ENCODE data around the gene HSPA1B. TPM values are rescaled to one million over a fixed set of nuclear protein-coding genes. Genes with fewer than 3 reads are reported as not detected.
"Not testable (repeated sequence)": the region's sequence is repeated elsewhere in the genome, so short reads cannot be mapped to it uniquely, and the experiment has no call there.

HSPA1B gene
- total RNA-seq, 1 experiment from 2014 or later: 131 TPM

DNA sequence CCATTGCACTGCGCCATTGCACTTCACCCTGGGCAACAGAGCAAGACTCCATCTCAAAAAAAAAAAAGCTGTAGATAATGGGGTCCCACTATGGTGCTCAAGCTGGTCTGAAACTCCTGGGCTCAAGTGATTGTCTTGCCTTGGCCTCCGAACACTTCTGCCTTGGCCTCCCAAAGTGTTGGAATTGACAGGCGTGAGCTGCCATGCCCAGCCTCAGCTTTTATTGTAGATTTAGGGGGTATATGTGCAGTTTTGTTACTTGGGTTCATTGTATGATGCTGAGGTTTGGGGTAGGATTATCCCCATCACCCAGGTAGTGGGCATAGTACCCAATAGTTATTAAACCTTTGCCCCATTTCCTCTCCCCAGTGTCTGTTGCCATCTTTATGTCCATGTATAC lies 11.4 kb downstream of the HSPA1B start:
- Histone ChIP-seq H3K4me1 (ENCODE audit: insufficient read depth, low read length, poor library complexity, severe bottlenecking) (peaks cover 16% of the 10 kb centered on the region), H3K27ac (ENCODE audit: low read depth, low read length, poor library complexity, severe bottlenecking) (no peak overlapping the region), H3K9me3 (ENCODE audit: low read depth, low read length, poor library complexity, severe bottlenecking) (no peaks in the 10 kb centered on the region), H3K27me3 (replicated peaks; ENCODE audit: insufficient read depth, low read depth, low read length, poor library complexity) (no peaks in the 10 kb centered on the region), H3K4me3 (ENCODE audit: low read depth, low read length, poor library complexity, severe bottlenecking) (peak overlapping the region; percentile 74), H3K36me3 (ENCODE audit: insufficient read depth, low read length, poor library complexity, severe bottlenecking) (peaks cover 54% of the 10 kb centered on the region)
- TF ChIP-seq, protein P1, sequence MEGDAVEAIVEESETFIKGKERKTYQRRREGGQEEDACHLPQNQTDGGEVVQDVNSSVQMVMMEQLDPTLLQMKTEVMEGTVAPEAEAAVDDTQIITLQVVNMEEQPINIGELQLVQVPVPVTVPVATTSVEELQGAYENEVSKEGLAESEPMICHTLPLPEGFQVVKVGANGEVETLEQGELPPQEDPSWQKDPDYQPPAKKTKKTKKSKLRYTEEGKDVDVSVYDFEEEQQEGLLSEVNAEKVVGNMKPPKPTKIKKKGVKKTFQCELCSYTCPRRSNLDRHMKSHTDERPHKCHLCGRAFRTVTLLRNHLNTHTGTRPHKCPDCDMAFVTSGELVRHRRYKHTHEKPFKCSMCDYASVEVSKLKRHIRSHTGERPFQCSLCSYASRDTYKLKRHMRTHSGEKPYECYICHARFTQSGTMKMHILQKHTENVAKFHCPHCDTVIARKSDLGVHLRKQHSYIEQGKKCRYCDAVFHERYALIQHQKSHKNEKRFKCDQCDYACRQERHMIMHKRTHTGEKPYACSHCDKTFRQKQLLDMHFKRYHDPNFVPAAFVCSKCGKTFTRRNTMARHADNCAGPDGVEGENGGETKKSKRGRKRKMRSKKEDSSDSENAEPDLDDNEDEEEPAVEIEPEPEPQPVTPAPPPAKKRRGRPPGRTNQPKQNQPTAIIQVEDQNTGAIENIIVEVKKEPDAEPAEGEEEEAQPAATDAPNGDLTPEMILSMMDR (conservative IDR thresholded peaks at IDR 0.05; ENCODE audit: low read depth, low read length): no peak
- BruUV-seq (replicated peaks): no TSS peak
- intact Hi-C loops (cut with micrococcal nuclease; ENCODE audit: unreplicated experiment): no loop called here
- DNase-seq (ENCODE audit: low spot score): no peak
- CTCF ChIA-PET: no interaction called here
- POLR2A ChIA-PET (ENCODE audit: low non-redundant PET): no interaction called here

GRCh38 chr6:31839779-31840126 lies 12.2 kb downstream of the HSPA1B start:
- CTCF ChIA-PET; H3K9me3 ChIP-seq (ENCODE audit: low read depth, low read length, poor library complexity, severe bottlenecking); intact Hi-C loops (cut with micrococcal nuclease; ENCODE audit: unreplicated experiment); H3K27ac ChIP-seq (ENCODE audit: low read depth, low read length, poor library complexity, severe bottlenecking); DNase-seq (ENCODE audit: low spot score); H3K4me3 ChIP-seq (ENCODE audit: low read depth, low read length, poor library complexity, severe bottlenecking); BruUV-seq (replicated peaks); H3K27me3 ChIP-seq (replicated peaks; ENCODE audit: insufficient read depth, low read depth, low read length, poor library complexity): not testable (repeated sequence)
- Histone ChIP-seq H3K36me3 (ENCODE audit: insufficient read depth, low read length, poor library complexity, severe bottlenecking) (peaks cover 54% of the 10 kb centered on the region), H3K4me1 (ENCODE audit: insufficient read depth, low read length, poor library complexity, severe bottlenecking) (peaks cover 12% of the 10 kb centered on the region)
- POLR2A ChIA-PET (ENCODE audit: low non-redundant PET): interaction anchor here (0.6 kb wide), 2 partner anchors 33 to 136 kb away, joined by 3 to 4 read pairs; partner anchors contain the start of gene LSM2

GRCh38 chr6:31842053-31842452 lies 14.5 kb downstream of the HSPA1B start:
- no peaks in the 10 kb centered on the region for H3K9me3 ChIP-seq (ENCODE audit: low read depth, low read length, poor library complexity, severe bottlenecking)
- no peak overlapping the region for H3K27ac ChIP-seq (ENCODE audit: low read depth, low read length, poor library complexity, severe bottlenecking)
- TF ChIP-seq EZH2 (IDR thresholded peaks at IDR 0.05; ENCODE audit: borderline replicate concordance, low read depth, low read length, poor library complexity, severe bottlenecking): no peak
- TF ChIP-seq, protein P1 (conservative IDR thresholded peaks at IDR 0.05; ENCODE audit: low read depth, low read length): no peak
- BruUV-seq (replicated peaks): no TSS peak
- H3K36me3 ChIP-seq (ENCODE audit: insufficient read depth, low read length, poor library complexity, severe bottlenecking): peaks cover 41% of the 10 kb centered on the region
- H3K4me3 ChIP-seq (ENCODE audit: low read depth, low read length, poor library complexity, severe bottlenecking): no peak overlapping the region
- POLR2A ChIA-PET (ENCODE audit: low non-redundant PET): no interaction called here
- CTCF ChIA-PET: interaction anchor here (0.7 kb wide), 1 partner anchor 64 kb away, joined by 3 read pairs; no protein-coding TSS in a partner anchor
- H3K4me1 ChIP-seq (ENCODE audit: insufficient read depth, low read length, poor library complexity, severe bottlenecking): peaks cover 12% of the 10 kb centered on the region
- intact Hi-C loops (cut with micrococcal nuclease; ENCODE audit: unreplicated experiment): no loop called here
- DNase-seq (ENCODE audit: low spot score): no peak
- no peaks in the 10 kb centered on the region for H3K27me3 ChIP-seq (replicated peaks; ENCODE audit: insufficient read depth, low read depth, low read length, poor library complexity)

- BruUV-seq (replicated peaks): no TSS peak
- Histone ChIP-seq H3K4me1 (ENCODE audit: insufficient read depth, low read length, poor library complexity, severe bottlenecking) (no peaks in the 10 kb centered on the region), H3K4me3 (ENCODE audit: low read depth, low read length, poor library complexity, severe bottlenecking) (no peak overlapping the region), H3K27ac (ENCODE audit: low read depth, low read length, poor library complexity, severe bottlenecking) (no peak overlapping the region), H3K9me3 (ENCODE audit: low read depth, low read length, poor library complexity, severe bottlenecking) (no peaks in the 10 kb centered on the region), H3K27me3 (replicated peaks; ENCODE audit: insufficient read depth, low read depth, low read length, poor library complexity) (no peaks in the 10 kb centered on the region), H3K36me3 (ENCODE audit: insufficient read depth, low read length, poor library complexity, severe bottlenecking) (peaks cover 17% of the 10 kb centered on the region)
- DNase-seq (ENCODE audit: low spot score): no peak
- no peak for TF ChIP-seq EZH2 (IDR thresholded peaks at IDR 0.05; ENCODE audit: borderline replicate concordance, low read depth, low read length, poor library complexity, severe bottlenecking)
- TF ChIP-seq, protein P1 (conservative IDR thresholded peaks at IDR 0.05; ENCODE audit: low read depth, low read length): no peak
- ChIA-PET POLR2A (ENCODE audit: low non-redundant PET) (no interaction called here), CTCF (no interaction called here)
- intact Hi-C loops (cut with micrococcal nuclease; ENCODE audit: unreplicated experiment): no loop called here
Measured at GRCh38 chr6:31844507-31844906, 17.0 kb downstream of the HSPA1B start.

All from A673 (cell line).